NCI-H510A (cell line): ENCODE measurements around the gene PHOSPHO1.
"Not testable (repeated sequence)": the region's sequence is repeated elsewhere in the genome, so short reads cannot be mapped to it uniquely, and the experiment has no call there.

Source experiments
- DNase-seq: peaks from one replicate; lab custom pipeline; 2025; lab: John Stamatoyannopoulos, UW

Gene PHOSPHO1

DNA sequence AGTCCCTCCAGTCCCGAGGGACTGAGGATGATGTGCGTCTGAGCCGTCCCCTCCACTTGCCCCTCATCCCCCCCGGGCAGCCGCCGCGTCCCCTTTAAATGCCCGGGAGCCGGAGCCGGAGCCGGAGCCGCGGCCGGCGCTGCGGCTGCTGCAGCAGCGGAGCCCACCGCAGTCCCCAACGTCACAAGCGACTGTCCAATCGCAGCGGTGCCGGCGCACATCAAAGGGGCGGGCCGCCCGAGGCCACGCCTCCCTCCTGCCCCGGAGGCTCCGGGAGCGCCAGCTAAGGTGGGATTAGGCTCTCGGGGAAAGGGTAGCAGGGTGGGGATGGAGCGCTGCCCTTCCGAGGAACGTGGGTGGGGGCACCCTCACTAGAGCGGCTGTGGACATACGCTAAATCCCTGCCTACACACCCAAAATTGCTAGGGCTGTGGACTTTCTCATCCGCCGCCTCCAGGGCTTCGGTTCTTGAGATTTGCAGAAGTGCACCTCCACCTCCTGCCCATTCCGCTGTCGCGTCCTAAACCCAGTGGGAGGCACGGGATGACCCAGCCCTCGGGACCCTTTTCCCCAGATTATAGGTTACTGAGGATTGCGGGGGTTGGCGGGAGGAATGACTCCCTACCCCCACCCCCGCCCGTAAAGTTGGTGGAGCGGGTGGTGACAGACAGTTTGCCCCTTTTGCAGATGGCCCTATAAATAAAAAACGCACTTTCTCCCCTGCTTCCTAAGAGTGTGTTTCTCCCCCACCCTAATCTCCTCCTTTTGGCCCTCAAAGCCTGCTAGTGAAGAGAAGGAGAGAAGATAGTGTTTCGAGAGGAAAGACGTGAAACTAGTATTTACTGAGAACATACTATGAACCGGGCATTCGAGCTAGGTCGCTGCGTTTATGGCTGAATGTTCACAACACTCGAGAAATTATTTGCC, at the start of gene PHOSPHO1:
Gene PHOSPHO1 (minus strand): TSS at position 152 of the 927 bp plus-strand sequence. CDS start 4,096 bp downstream, outside the sequence.
- peak; percentile 75 for DNase-seq

- no peak for DNase-seq
Measured at GRCh38 chr17:49280061-49280460, 49.5 kb upstream of the PHOSPHO1 start.

DNA sequence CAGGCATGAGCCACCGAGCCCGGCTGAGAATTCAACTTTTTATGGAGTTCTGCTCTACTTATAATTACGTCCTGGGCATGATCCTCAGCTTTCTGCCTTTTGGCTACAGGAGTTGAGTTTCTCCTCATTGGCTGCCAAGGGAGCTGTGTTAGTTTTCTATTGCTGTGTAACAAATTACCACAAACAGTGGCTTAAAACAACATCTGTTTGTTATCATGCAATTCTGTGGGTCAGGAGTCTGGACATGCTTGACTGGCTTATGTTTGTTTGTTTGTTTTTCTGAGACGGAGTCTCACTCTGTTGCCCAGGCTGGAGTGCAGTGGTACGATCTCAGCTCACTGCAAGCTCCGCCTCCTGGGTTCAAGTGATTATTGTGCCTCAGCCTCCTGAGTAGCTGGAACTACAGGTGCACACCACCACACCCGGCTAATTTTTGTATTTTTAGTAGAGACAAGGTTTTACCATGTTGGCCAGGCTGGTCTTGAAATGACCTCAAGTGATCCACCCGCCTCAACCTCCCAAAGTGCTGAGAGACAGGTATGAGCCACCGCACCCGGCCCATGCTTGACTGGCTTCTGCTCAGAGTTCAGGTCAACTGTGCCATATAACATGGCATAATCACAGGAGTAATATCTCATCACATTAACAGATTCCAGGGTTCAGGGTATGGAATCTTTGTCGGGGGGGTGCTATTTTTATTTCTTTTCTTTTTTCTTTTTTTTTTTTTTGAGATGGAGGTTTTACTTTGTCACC, 48.9 kb upstream of the PHOSPHO1 start:
- not testable (repeated sequence) for DNase-seq

DNA sequence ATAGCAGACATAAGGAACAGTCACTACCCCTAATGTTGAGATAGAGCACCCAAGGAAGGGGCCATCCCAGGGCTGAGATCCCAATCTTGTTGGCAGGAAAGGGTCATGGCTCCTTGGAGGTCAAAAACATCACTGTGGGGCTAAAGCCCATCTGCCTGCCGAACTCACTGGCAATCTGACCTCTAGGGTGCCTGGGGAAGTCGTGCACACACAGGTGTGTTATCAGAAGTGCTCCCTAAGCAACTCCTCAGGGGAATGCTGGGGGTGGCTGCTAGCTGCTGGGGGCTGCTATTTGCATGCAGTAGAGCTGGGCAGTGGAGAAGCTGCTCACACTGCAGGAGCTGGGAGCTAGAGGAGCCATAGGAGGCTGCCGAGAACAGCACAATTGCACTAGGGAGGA, 47.5 kb upstream of the PHOSPHO1 start:
- no peak for DNase-seq

GRCh38 chr17:49277638-49278037, 47.1 kb upstream of the PHOSPHO1 start:
- DNase-seq: no peak

GRCh38 chr17:49275981-49276380, 45.4 kb upstream of the PHOSPHO1 start:
- DNase-seq: not testable (repeated sequence)

DNA sequence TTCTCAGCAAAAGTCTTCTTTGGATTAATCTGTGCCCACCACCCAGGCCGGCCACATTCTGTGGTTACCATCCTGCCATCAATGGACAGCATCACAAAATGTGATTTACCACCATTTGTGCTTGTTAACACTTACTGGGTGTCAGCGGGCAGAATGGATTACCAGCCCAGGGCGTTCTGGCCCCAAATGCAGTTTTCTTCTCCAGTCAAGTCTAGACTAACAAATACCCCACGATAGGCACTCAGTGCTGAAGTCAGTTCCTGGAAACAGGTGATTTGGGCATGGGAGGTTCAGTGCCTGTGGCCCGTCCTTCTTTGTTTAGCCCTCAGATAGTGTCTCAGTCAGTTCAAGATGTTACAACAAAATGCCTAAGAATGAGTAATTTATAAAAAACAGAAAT, 38.8 kb upstream of the PHOSPHO1 start:
- no peak for DNase-seq

DNA sequence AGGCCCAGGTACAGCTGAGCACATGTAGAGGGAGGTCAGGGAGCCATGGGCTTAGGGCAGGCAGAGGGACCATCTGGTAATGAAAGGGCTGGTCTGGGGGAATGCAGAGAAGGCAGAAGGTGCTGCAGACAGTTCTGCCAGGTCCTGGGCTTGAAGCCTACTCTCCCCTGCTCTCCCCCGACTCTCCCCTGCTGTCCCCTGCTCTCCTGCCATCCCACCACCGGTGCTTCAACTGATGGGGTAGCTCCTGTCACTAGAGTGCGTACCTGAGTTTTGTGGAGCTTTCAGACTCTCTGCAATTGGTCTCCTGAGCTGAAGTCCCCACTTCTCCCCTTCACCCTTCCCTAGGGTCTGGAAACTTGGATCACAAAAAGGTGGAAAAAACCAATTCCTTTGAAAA, 37.3 kb upstream of the PHOSPHO1 start:
- no peak for DNase-seq

DNA sequence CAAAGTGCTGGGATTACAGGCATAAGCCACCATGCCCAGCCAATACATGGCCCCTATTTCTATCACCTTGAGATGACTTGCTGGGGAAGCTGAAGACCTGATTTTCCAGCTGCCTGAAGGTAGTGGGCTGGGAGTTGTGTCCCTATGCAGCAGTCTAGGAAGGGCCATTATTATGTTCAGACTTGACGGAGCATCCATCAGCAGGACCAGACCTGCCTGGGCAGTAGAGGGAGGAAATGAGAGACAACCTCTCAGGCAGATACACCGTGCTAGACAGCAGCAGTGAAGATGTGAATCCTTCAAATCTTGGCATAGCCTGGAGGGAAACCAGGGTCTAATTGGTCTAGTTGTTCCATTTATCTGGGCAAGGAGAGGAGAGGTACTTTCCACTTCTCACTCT, 35.6 kb upstream of the PHOSPHO1 start:
- no peak for DNase-seq

GRCh38 chr17:49261540-49261939, 31.0 kb upstream of the PHOSPHO1 start:
- not testable (repeated sequence) for DNase-seq

GRCh38 chr17:49260817-49261291, 30.3 kb upstream of the PHOSPHO1 start:
- DNase-seq: no peak

DNA sequence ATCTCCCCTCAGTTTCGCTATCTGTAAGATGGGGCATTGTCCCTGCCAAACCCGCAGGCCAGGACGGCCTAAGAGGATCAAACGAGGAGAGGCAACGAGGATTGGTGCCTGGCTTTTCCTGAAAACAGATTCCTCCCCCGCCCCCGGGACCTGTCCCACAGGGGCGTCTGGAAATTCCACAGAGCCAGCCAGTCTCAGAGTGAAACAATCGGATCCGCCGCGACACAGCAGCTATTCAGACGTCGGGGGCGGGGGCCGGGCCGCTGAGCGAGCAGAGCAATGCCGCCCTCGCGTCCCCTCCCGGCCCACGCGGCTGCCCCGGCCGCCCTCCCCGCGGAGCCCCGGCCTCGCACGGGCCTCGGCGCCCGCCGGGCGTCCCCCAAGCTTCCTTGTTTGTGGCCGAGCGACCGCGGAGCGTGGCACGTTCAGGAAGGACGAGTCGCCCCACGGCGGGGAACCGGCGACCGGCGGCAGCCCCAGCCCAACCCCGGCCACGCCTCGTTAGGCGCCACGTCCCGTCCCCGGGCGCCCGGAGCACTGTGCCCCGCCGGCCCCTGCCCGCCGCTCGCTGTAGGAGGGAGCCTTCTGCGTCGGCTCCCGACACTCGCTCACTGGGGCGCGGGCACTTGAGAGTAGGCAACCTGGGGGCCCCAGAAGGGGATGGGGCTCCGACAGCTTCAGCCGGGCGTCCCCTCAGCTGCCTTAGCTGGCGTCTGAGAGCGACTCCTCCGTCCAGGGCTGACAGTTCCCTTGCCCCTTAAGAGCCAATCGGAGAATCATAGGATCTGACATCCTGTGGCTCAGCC, 29.6 kb upstream of the PHOSPHO1 start:
- peak; percentile 14 for DNase-seq

DNA sequence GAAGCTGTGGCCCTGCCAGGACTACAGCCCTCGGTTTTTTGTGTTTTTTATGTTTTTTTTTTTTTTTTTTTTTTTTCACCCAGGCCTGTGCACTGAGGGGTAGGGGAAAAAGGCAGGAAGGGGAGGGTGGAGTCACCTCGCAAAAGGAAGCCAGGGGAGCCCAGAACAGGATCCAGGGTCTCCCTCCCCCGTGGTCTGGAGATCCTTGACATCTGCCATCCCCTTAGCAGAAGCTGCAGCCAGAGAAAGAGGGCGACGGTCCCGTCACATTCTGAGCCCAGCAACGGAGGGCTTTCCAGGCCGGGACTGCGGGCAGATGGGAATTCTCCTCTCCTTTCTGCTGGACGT, 29.1 kb upstream of the PHOSPHO1 start:
- no peak for DNase-seq

- DNase-seq: no peak
Measured at GRCh38 chr17:49258394-49258793, 27.8 kb upstream of the PHOSPHO1 start.

DNA sequence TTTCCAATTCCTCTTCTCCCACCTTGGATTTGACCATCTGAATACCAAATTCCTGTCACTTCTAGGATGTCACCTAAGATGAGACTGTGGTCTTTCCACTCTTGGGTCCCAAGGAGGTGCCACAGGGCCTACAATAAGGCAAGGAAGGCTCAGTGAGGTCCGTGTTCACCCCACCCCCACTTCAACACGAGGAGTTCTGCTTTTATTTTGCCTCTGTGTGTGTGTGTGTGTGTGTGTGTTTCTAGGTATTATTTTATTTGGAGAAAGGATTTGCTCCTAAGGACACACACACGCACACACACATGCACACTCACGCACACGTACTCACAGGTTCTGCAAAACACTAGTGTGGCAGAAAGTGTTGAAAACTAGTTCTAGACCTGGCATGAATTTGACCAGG, 24.5 kb upstream of the PHOSPHO1 start:
- no peak for DNase-seq

DNA sequence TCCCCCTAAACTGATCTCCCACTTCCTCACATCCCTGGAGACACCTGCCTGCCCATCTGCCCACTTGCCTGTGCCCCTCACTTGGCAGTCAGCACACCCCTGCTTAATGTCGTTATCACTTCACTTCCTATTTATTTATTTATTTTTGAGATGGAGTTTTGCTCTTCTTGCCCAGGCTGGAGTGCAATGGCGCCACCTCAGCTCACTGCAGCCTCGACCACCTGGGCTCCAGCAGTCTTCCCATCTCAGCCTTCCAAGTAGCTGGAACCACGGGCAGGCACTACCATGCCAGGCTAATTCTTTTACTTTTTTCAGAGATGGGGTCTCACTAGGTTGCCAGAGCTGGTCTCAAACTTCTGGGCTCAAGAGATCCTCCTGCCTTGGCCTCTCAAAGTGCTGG, 23.5 kb upstream of the PHOSPHO1 start:
- no peak for DNase-seq

DNA sequence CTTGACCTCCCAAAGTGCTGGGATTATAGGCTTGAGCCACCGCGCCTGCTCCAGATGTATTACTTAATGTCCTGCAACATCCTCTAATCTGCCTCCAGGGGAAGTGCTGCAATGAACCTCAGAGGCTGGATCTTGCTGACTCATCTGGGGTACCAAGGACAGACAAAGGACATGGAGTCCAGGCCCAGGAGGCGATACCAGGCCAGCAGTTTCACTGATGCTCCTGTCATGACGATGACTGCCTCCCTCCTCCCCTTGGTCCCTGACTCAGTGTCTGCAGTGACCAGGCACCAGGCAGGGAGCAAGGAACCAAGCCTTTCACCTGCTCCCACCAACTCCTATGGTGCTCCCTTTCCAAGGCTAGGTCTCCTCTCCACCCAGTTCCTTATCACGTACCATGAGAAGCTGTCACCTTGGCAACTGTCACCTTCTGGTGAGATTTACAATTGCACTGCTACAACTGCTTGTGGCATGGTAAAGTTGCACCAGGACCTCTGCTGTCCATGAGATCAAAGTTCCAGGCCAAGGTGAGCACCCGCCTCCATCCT, 21.6 kb upstream of the PHOSPHO1 start:
- no peak for DNase-seq

GRCh38 chr17:49249890-49250522, 19.4 kb upstream of the PHOSPHO1 start:
- DNase-seq: no peak

- no peak for DNase-seq
Measured at GRCh38 chr17:49249292-49249794, 18.8 kb upstream of the PHOSPHO1 start.

GRCh38 chr17:49247944-49248343, 17.4 kb upstream of the PHOSPHO1 start:
- no peak for DNase-seq

GRCh38 chr17:49244839-49245238, 14.3 kb upstream of the PHOSPHO1 start:
- DNase-seq: no peak
